GM18907 (cell line): ENCODE data around the gene LRRC59.

Experiments used
- ATAC-seq: cut with Tn5 transposase; IDR thresholded peaks from one replicate; pipeline ENCODE4 v1.9.1; 2021; ENCODE audit warnings: mild to moderate bottlenecking, moderate library complexity; ENCODE audit not compliant: unreplicated experiment

LRRC59 gene

DNA sequence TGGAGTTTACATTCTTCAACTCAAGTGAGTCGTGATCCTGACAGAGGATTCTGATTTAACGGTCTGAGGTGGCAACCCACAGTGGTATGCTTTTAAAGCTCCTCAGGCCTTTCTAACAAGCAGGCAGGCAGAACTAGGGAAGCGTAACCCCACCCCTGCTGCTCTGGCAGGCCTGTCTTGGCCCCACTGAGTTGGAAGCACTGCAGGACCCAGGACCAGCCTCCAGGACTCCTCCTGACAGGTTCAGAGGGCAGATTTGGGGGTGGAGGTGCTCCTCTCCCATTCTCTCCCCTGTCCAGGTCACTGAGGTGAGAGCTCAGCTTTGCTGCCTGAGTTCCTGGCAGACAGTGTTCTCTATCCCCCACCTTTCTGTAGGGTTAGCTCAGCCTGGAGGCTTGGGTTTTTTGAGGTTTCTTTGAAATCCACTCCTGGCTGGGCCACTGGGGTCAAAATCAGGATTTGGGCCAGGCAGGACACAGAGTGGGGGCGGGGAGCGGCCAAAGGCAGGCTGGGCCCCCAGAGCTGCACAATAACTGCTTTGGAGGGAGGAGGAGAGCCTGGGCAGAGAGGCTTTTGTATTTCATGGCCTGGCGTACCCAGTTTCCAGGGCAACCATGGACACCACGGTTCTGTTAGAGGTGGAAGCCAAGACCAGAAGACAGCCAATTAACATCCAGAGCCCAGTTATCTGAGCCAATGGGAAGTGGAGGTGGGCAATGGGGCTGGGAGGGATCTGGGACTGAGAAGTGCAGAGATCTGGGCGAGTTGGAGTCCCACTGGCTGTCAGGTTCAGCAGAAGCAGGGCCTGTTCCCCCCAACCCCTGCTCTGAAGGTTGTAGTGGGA, 33.9 kb downstream of the LRRC59 start:
- no peak for ATAC-seq

GRCh38 chr17:50362661-50363060, 34.7 kb downstream of the LRRC59 start:
- no peak for ATAC-seq

DNA sequence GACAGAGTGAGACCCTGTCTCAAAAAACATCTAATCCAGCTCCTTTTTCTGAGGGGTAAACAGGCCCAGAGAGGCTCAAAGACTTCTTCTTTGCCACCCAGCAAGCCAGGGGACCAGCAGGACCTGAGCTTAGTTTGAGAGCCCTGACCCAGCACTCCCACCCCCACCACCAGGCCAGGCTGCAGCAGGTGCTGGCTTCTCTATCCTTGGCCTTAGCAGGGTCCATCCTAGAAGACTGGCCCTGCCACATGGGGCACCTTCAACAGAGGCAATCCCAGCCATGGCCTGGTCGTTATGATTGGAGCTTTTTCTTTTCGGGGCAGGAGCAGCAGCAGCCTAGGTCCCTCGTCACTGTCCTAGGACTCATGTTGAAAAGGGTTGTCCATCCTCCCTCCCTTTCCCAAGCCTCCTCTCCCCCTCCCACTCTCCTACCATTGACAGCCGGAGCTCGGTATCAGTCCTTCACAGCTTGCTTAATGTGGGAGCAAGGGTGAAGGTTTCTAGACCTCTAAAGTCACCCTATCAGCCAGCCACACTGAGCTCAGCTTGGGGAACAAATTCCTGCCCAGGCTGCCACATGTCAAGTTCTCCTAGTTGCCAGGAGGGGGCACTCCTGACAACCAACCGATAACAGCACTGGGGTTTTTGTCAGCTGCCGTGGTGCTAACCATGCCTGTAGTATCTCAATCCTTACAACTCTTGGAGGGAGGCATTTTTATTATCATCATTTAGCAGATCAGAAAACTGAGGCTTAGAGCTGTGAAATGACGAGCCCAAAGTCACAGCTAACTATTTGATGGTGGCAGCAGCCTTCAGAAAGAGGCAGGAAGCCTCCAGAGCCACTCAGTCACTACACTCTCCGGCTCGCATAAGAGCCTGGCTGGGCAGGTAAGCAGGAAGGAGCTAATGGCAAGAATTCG, 35.5 kb downstream of the LRRC59 start:
- peak; percentile 40 for ATAC-seq

- no peak for ATAC-seq
These were observed 36.7 kb downstream of the LRRC59 start for GRCh38 chr17:50360486-50361115.

DNA sequence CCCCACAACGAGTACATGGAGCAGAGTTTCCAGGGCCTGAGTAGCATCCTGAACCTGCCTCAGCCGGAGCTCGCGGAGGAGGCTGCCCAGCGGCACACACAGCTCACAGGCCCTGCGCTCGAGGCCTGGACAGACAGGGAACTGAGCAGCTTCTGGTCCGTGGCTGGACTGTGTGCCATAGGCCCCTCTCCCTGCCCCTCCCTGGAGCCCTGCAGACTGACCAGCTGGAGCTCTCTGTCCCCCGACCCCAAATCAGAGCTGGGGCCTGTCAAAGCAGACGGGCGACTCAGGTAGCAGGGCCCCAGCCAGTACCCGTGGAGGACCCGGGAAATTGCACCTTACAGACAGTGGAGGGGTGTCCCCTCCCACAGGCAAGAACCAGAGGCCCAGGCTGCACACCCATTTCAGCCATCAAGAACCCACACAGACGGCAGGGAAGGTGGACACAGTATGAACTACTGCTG, 37.3 kb downstream of the LRRC59 start:
- no peak for ATAC-seq

GRCh38 chr17:50359005-50359699, 38.2 kb downstream of the LRRC59 start:
- no peak for ATAC-seq

GRCh38 chr17:50358177-50358576, 39.1 kb downstream of the LRRC59 start:
- no peak for ATAC-seq

- no peak for ATAC-seq
These were observed 40.3 kb downstream of the LRRC59 start for GRCh38 chr17:50356892-50357510.

DNA sequence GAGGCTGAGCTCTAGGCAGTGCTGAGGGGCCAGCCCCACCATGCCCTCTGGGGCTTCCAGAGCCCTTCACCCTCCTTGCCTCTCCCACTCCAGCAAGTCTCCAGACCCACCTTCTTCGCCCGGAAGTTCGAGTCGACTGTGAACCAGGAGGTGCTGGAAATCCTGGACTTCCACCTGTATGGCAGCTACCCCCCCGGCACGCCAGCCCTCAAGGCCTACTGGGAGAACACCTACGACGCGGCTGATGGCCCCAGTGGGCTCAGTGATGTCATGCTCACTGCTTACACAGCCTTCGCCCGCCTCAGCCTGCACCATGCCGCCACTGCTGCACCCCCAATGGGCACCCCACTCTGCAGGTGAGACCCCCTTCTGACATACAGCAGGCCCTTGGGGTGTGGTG, 40.9 kb downstream of the LRRC59 start:
- no peak for ATAC-seq

GRCh38 chr17:50355701-50356341, 41.5 kb downstream of the LRRC59 start:
- ATAC-seq, result no peak

GRCh38 chr17:50355336-50355700, 42.0 kb downstream of the LRRC59 start:
- ATAC-seq, result no peak

GRCh38 chr17:50354776-50355175, 42.5 kb downstream of the LRRC59 start:
- no peak for ATAC-seq

GRCh38 chr17:50354198-50354597, 43.1 kb downstream of the LRRC59 start:
- ATAC-seq, result no peak

DNA sequence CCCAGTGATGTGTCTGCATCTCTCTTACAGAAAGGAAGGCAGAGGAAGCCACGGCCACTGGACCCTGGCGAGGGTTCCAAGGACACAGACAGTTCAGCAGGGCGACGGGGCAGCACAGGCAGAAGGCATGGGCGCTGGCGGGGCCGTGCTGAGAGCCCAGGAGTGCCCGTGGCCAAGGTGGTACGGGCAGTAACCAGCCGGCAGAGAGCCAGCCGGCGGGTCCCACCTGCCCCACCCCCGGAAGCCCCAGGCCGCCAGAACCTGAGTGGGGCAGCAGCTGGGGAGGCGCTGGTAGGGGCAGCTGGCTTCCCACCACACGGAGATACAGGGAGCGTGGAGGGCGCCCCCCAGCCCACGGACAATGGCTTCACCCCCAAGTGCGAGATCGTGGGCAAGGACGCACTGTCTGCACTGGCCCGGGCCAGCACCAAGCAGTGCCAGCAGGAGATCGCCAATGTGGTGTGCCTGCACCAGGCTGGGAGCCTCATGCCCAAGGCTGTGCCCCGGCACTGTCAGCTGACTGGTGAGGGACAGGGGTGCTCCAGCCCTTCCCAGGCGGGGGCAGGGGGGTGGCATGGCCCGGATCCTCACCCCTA, 43.6 kb downstream of the LRRC59 start:
- ATAC-seq, result no peak

- no peak for ATAC-seq
These were observed 44.4 kb downstream of the LRRC59 start for GRCh38 chr17:50352693-50353599.

DNA sequence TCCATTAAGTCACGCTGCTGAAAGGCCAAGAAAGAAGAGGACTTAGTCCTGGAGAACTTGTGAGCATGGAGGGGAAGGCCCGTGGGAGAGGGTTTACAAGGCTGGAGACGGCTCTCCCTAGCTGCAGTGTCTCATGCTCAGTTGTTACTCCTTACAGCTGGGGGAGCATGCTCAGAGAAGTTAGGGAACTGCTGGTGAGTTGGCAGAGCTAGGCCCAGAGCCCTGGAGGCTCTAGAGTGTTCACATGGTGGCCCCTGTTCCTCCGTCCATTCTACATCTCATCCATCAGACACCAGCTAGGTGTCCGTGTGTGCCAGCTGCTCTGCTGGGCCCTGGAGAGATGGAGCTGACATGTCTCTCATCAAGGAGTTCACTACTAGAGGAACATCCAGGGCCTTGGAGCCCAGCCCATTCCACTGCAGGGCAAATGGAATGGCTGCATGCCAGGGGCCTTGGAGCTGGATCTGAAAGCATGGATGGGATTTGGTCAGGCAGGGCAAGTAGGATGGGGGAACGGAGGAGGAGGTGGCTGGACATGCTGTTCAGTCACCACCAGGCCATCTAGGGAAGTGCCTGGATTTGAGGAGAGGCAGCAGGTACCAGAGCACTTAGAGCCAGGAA, 45.1 kb downstream of the LRRC59 start:
- ATAC-seq, result no peak

GRCh38 chr17:50350733-50351132, 46.6 kb downstream of the LRRC59 start:
- no peak for ATAC-seq

- ATAC-seq, result no peak
These were observed 48.1 kb downstream of the LRRC59 start for GRCh38 chr17:50349243-50349600.
